Midbrain (tissue), 1 donor: ENCODE data around the gene DNAAF2.
"Not testable (repeated sequence)": the region's sequence is repeated elsewhere in the genome, so short reads cannot be mapped to it uniquely, and the experiment has no call there.

Experiments used
- DNase-seq: peaks from one replicate; lab custom pipeline; 2025; lab: John Stamatoyannopoulos, UW

Gene DNAAF2

GRCh38 chr14:49584981-49585640, 49.9 kb downstream of the DNAAF2 start:
- not testable (repeated sequence) for DNase-seq

GRCh38 chr14:49584058-49584457, 51.0 kb downstream of the DNAAF2 start:
- DNase-seq, result no peak

- DNase-seq, result no peak
Observed at GRCh38 chr14:49583629-49584028, 51.4 kb downstream of the DNAAF2 start.

GRCh38 chr14:49582113-49582977, 52.7 kb downstream of the DNAAF2 start:
- no peak for DNase-seq

GRCh38 chr14:49581209-49582112, 53.6 kb downstream of the DNAAF2 start:
- no peak for DNase-seq

- DNase-seq, result no peak
Observed at GRCh38 chr14:49579841-49580240, 55.2 kb downstream of the DNAAF2 start.

GRCh38 chr14:49578141-49578540, 56.9 kb downstream of the DNAAF2 start:
- DNase-seq, result no peak
